H1 (cell line): ENCODE data around the gene SESN1. TPM values are rescaled to one million over a fixed set of nuclear protein-coding genes. Genes with fewer than 3 reads are reported as not detected.
A peak's percentile ranks its signal among the peaks of the same experiment; 100 is the strongest.

Source experiments
- CTCF ChIA-PET: fragments of 300-600 bp; sonication (Branson Sonifier 250); formaldehyde crosslinking; loops from one replicate; lab custom pipeline; 2021; ENCODE audit not compliant: partially characterized antibody; lab: Charles Lee
- POLR2A ChIA-PET: fragments of 300-600 bp; sonication (Branson Sonifier 250); formaldehyde crosslinking; loops from one replicate; lab custom pipeline; 2021; ENCODE audit warnings: inconsistent platforms; ENCODE audit not compliant: partially characterized antibody; lab: Charles Lee
- DNase-seq, 2 experiments: peaks; one replicate each; pipeline versions ENCODE4 v3.0.0 to v3.0.0-alpha.2; 2010 to 2022; ENCODE audit warnings: low spot score in 2 of 2, low read depth in 1 of 2, mixed read lengths in 1 of 2
- FAIRE-seq: peaks from 2 replicates; lab custom pipeline; 2011; peaks lifted over from hg19 to GRCh38; lab: Jason Lieb, UNC
- H2AFZ ChIP-seq: 2 replicates; pipeline ENCODE4 v1.8.1; 2012; ENCODE audit warnings: low read length, inconsistent platforms
- H2AK5ac ChIP-seq: 2 replicates; pipeline ENCODE4 v1.6.1; 2013; ENCODE audit warnings: low read depth, low read length
- H2BK120ac ChIP-seq: replicated peaks from 2 replicates; pipeline ENCODE3; 2013; ENCODE audit warnings: low read depth, low read length, inconsistent platforms
- H2BK12ac ChIP-seq: 2 replicates; pipeline ENCODE4 v1.6.1; 2013; ENCODE audit warnings: low read depth, low read length
- H2BK15ac ChIP-seq: 2 replicates; pipeline ENCODE4 v1.6.1; 2013; ENCODE audit warnings: low read length
- H2BK20ac ChIP-seq: 2 replicates; pipeline ENCODE4 v1.6.1; 2013; ENCODE audit warnings: low read length
- H2BK5ac ChIP-seq: 2 replicates; pipeline ENCODE4 v1.6.1; 2013; ENCODE audit warnings: low read depth, low read length
- H3K14ac ChIP-seq: 2 replicates; pipeline ENCODE4 v1.6.1; 2013; ENCODE audit warnings: inconsistent platforms; ENCODE audit not compliant: insufficient read length
- H3K18ac ChIP-seq: 2 replicates; pipeline ENCODE4 v1.6.1; 2013; ENCODE audit warnings: low read length; ENCODE audit errors: extremely low read depth
- H3K23ac ChIP-seq: 2 replicates; pipeline ENCODE4 v1.6.1; 2013; ENCODE audit warnings: inconsistent platforms; ENCODE audit not compliant: insufficient read length
- H3K23me2 ChIP-seq: 2 replicates; pipeline ENCODE4 v1.6.1; 2013; ENCODE audit warnings: low read depth, low read length
- H3K27ac ChIP-seq: 2 replicates; pipeline ENCODE4 v1.6.1; 2011; ENCODE audit warnings: low read depth, low read length, inconsistent platforms
- H3K27me3 ChIP-seq, 4 experiments: replicated peaks in 1 of 4; 1 replicate in 1 of 4; 2 replicates in 3 of 4; pipeline versions ENCODE4 v1.6.1 to v1.8.1; 2011 to 2013; ENCODE audit warnings: low read length in 3 of 4, mild to moderate bottlenecking in 3 of 4, inconsistent platforms in 2 of 4, mixed read lengths in 2 of 4, moderate library complexity in 1 of 4; ENCODE audit not compliant: control insufficient read depth in 3 of 4, insufficient read depth in 3 of 4; ENCODE audit errors: extremely low read depth in 1 of 4
- H3K36me3 ChIP-seq, 4 experiments: 2 replicates each; pipeline versions ENCODE4 v1.6.1 to v1.8.1; 2011 to 2013; ENCODE audit warnings: mild to moderate bottlenecking in 4 of 4, low read length in 3 of 4, moderate library complexity in 2 of 4, control low read depth in 1 of 4, inconsistent platforms in 1 of 4; ENCODE audit not compliant: insufficient read depth in 4 of 4, control insufficient read depth in 2 of 4
- H3K4ac ChIP-seq: replicated peaks from 2 replicates; pipeline ENCODE3; 2013; ENCODE audit warnings: low read length, low read depth, mixed read lengths, inconsistent platforms; ENCODE audit not compliant: insufficient read length
- H3K4me1 ChIP-seq, 4 experiments: replicated peaks in 1 of 4; 1 replicate in 1 of 4; 2 replicates in 3 of 4; pipeline versions ENCODE4 v1.6.1 to v1.8.1; 2011 to 2013; ENCODE audit warnings: low read length in 3 of 4, inconsistent platforms in 2 of 4, mixed read lengths in 1 of 4; ENCODE audit not compliant: insufficient read depth in 4 of 4, control insufficient read depth in 3 of 4
- H3K4me2 ChIP-seq, 2 experiments: 2 replicates each; pipeline versions ENCODE4 v1.6.1 to v1.8.1; 2011 to 2013; ENCODE audit warnings: low read depth in 2 of 2, low read length in 2 of 2, control low read depth in 1 of 2, inconsistent platforms in 1 of 2, mild to moderate bottlenecking in 1 of 2; ENCODE audit not compliant: insufficient read depth in 1 of 2
- H3K4me3 ChIP-seq, 4 experiments: fragments of 200-600, 300-600 bp in 1 of 4; sonication (generic), shearing (Covaris generic), sonication (Bioruptor Twin) in 1 of 4; 2 replicates each; pipeline versions ENCODE4 v1.5.1 to v1.8.1; 2011 to 2016; ENCODE audit warnings: low read length in 4 of 4, low read depth in 3 of 4, control low read depth in 2 of 4, inconsistent platforms in 2 of 4, mild to moderate bottlenecking in 2 of 4, mixed read lengths in 1 of 4, moderate library complexity in 1 of 4; ENCODE audit not compliant: insufficient read depth in 2 of 4; ENCODE audit errors: extremely low read depth in 1 of 4
- H3K56ac ChIP-seq: replicated peaks from 2 replicates; pipeline ENCODE3; 2013; ENCODE audit warnings: low read depth, mild to moderate bottlenecking, mixed read lengths, low read length, inconsistent platforms; ENCODE audit not compliant: insufficient read length
- H3K79me1 ChIP-seq: 2 replicates; pipeline ENCODE4 v1.6.1; 2013; ENCODE audit warnings: low read depth, low read length, control low read depth
- H3K79me2 ChIP-seq, 2 experiments: 2 replicates each; pipeline versions ENCODE4 v1.6.1 to v1.8.1; 2012 to 2013; ENCODE audit warnings: low read length in 2 of 2, mild to moderate bottlenecking in 2 of 2, inconsistent platforms in 1 of 2; ENCODE audit not compliant: insufficient read depth in 2 of 2, control insufficient read depth in 1 of 2
- H3K9ac ChIP-seq, 4 experiments: replicated peaks in 1 of 4; 1 replicate in 1 of 4; 2 replicates in 3 of 4; pipeline versions ENCODE4 v1.6.1 to v1.8.1; 2011 to 2013; ENCODE audit warnings: low read depth in 3 of 4, low read length in 3 of 4, control low read depth in 2 of 4, mild to moderate bottlenecking in 2 of 4, moderate library complexity in 2 of 4, inconsistent platforms in 1 of 4; ENCODE audit errors: extremely low read depth in 1 of 4
- H3K9me3 ChIP-seq, 2 experiments: 2 replicates each; pipeline versions ENCODE4 v1.6.1 to v1.8.1; 2012 to 2013; ENCODE audit warnings: mild to moderate bottlenecking in 2 of 2, moderate library complexity in 2 of 2, control low read depth in 1 of 2, inconsistent platforms in 1 of 2, low read depth in 1 of 2, low read length in 1 of 2, mixed read lengths in 1 of 2; ENCODE audit not compliant: insufficient read depth in 2 of 2
- H4K20me1 ChIP-seq, 2 experiments: replicated peaks in 1 of 2; 2 replicates each; pipeline versions ENCODE3 to v1.8.1; 2011 to 2013; ENCODE audit warnings: inconsistent platforms in 2 of 2, low read length in 2 of 2, mild to moderate bottlenecking in 1 of 2; ENCODE audit not compliant: insufficient read depth in 2 of 2, control insufficient read depth in 1 of 2
- H4K5ac ChIP-seq: 2 replicates; pipeline ENCODE4 v1.6.1; 2013; ENCODE audit warnings: low read length, low read depth, mixed read lengths, inconsistent platforms; ENCODE audit not compliant: insufficient read length
- H4K8ac ChIP-seq: 2 replicates; pipeline ENCODE4 v1.8.0; 2013; ENCODE audit warnings: mild to moderate bottlenecking, moderate library complexity, low read length, inconsistent platforms; ENCODE audit not compliant: insufficient read depth; ENCODE audit errors: extremely low read depth
- H4K91ac ChIP-seq: replicated peaks from 2 replicates; pipeline ENCODE3; 2013; ENCODE audit warnings: low read length, mixed read lengths, inconsistent platforms; ENCODE audit not compliant: insufficient read length
- CBX5 ChIP-seq: fragments of 300-800, 300-1000 bp; sonication (generic); IDR thresholded peaks from 2 replicates; pipeline ENCODE4 v1.7.1; 2016; ENCODE audit warnings: antibody characterized with exemption, low read length, low read depth
- CHD2 ChIP-seq: IDR thresholded peaks from 2 replicates; pipeline ENCODE4 v1.6.1; 2012; ENCODE audit warnings: low read length, improper control_type of control experiment
- EGR1 ChIP-seq: IDR thresholded peaks from 2 replicates; pipeline ENCODE4 v1.6.1; 2011; ENCODE audit warnings: low read depth, low read length, borderline replicate concordance
- FOSL1 ChIP-seq: IDR thresholded peaks from 2 replicates; pipeline ENCODE4 v1.6.1; 2011; ENCODE audit warnings: mild to moderate bottlenecking, low read depth, low read length, moderate library complexity; ENCODE audit not compliant: insufficient read depth
- HDAC2 ChIP-seq, 2 experiments: fragments of 300-600 bp in 1 of 2; sonication (generic) in 1 of 2; IDR thresholded peaks; 2 replicates each; pipeline ENCODE4 v1.6.1; 2011 to 2012; ENCODE audit warnings: low read depth in 2 of 2, low read length in 2 of 2, mild to moderate bottlenecking in 2 of 2, moderate library complexity in 2 of 2, borderline replicate concordance in 1 of 2, inconsistent platforms in 1 of 2
- JUND ChIP-seq: IDR thresholded peaks from 2 replicates; pipeline ENCODE4 v1.6.1; 2011; ENCODE audit warnings: mild to moderate bottlenecking, improper control_type of control experiment, low read length
- KDM1A ChIP-seq: fragments of 200-600, 300-600 bp; sonication (generic); IDR thresholded peaks from 2 replicates; pipeline ENCODE4 v1.7.1; 2016; ENCODE audit warnings: mild to moderate bottlenecking, low read length, borderline replicate concordance
- MAFK ChIP-seq: IDR thresholded peaks from 2 replicates; pipeline ENCODE4 v1.6.1; 2012; ENCODE audit warnings: low read depth, mild to moderate bottlenecking, improper control_type of control experiment, low read length
- PHF8 ChIP-seq: fragments of 200-600 bp; sonication (generic); conservative IDR thresholded peaks from 2 replicates; pipeline ENCODE4 v1.7.1; 2012; ENCODE audit warnings: low read depth, mild to moderate bottlenecking, inconsistent platforms, low read length, moderate library complexity
- SP1 ChIP-seq: IDR thresholded peaks from 2 replicates; pipeline ENCODE4 v1.6.1; 2011; ENCODE audit warnings: low read depth, low read length
- TBP ChIP-seq: IDR thresholded peaks from 2 replicates; pipeline ENCODE4 v1.6.1; 2011; ENCODE audit warnings: low read depth, low read length, improper control_type of control experiment
- TCF12 ChIP-seq: IDR thresholded peaks from 2 replicates; pipeline ENCODE4 v1.6.1; 2011; ENCODE audit warnings: low read depth, mild to moderate bottlenecking, low read length
- TEAD4 ChIP-seq: IDR thresholded peaks from 2 replicates; pipeline ENCODE4 v1.6.1; 2012; ENCODE audit warnings: low read depth, low read length, inconsistent platforms, mixed read lengths
- WGBS, 2 experiments: shearing (Covaris generic) in 1 of 2; methylation state at CpG; one replicate each; pipeline versions ENCODE4 v1.1.6 to v1.1.7; 2013 to 2015; ENCODE audit warnings: low lambda C conversion rate in 2 of 2, mixed read lengths in 2 of 2, inconsistent platforms in 1 of 2, low coverage in 1 of 2, missing lambda C conversion rate in 1 of 2; ENCODE audit not compliant: insufficient replicate concordance in 2 of 2, insufficient coverage in 1 of 2, insufficient read length in 1 of 2; ENCODE audit errors: extremely low coverage in 1 of 2, missing lambda C conversion rate in 1 of 2; 5-methylcytosine and 5-hydroxymethylcytosine counted together
- polyA plus RNA-seq, 7 experiments: library from polyadenylated mRNA; depleted of rRNA in 3 of 7; stranded (reverse) in 5 of 7; unstranded in 2 of 7; fragments of >200 nt in 5 of 7; fragments of 200-250 nt in 2 of 7; gene quantifications; 1 replicate in 5 of 7; 2 replicates in 1 of 7; 4 replicates in 1 of 7; pipeline versions ENCODE4 v1.2.1 to v1.2.3, GENCODE V29; 2011 to 2013; ENCODE audit warnings: missing spikeins in 2 of 7, mixed read lengths in 2 of 7
- total RNA-seq: library from RNA; stranded (reverse); fragmentation: NEBNext Ultra II Directional; extraction: Animal tissue kit (Norgen Biotek cat#: 25700); gene quantifications from 2 replicates; pipeline ENCODE4 v1.2.1, GENCODE V29; 2021

Gene SESN1
- total and polyA plus RNA-seq, 2 of the 8 experiments (the other 6 are each of a cell fraction or from before 2014, with no cell fraction given), result 12.8 to 15.6 TPM

DNA sequence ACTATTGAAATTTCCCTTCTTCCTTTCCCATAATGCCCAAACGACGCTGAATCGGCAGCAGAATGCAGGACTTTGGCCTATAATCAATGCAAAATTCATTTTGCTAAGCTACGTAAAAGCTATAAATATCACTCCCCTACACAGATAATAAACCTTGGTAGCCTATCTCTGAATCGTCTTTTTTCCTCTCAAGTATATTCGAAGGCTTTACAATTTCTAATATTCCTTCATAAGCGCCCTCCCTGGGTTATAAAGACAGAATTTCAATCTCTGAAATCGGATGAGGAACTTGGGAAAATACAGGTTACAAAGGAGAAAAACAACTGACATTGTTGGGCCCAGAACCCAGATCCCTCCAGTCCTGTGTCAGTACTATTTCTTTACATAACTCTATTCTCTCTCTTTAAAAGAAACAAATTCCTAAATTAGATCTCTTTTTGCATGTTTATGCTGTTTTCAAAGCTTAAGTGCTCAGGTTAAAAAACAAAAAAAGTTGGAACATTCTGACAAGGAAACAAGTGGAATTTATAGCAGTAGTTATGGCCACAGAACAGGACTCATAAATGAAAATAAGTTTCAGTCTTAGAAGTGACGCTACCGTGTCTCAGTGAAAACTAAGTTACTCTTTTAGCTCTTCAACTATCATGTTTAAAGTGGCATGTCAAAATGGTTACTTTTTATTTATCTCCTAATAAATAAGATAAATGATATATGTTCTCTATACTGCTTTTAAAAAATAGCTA, 84.5 kb downstream of the SESN1 start:
- Histone ChIP-seq H4K20me1 (no peaks in the 10 kb centered on the region), H3K4me1 (peaks cover 0 to 6% (median 0%) of the 10 kb centered on the region in 4 experiments; a peak in 3 of 7 replicates), H3K27ac (0 out of 2 replicates have a peak overlapping the region, but pooled peaks have one; percentile 43), H3K23ac (no peak overlapping the region), H3K56ac (no peak overlapping the region), H3K23me2 (peaks cover 9% of the 10 kb centered on the region), H2AK5ac (no peak overlapping the region), H4K5ac (no peak overlapping the region), H4K91ac (no peak overlapping the region), H3K18ac (no peak overlapping the region; the same call in 1 of the 2 replicates), H3K4ac (no peak overlapping the region), H3K9me3 (no peaks in the 10 kb centered on the region), H3K79me2 (peaks cover 0 to 27% of the 10 kb centered on the region in 2 experiments; a peak in 2 of 4 replicates), H3K36me3 (no peaks in the 10 kb centered on the region), H2BK15ac (no peak overlapping the region), H3K79me1 (no peaks in the 10 kb centered on the region), H2BK120ac (no peak overlapping the region), H3K27me3 (peaks cover 0 to 1% (median 0%) of the 10 kb centered on the region in 4 experiments; a peak in 1 of 7 replicates), H2AFZ (peak overlapping the region; percentile 98), H2BK5ac (no peak overlapping the region), H3K9ac (peak overlapping the region in 3 of 4 experiments; percentile 58 to 85 (median 65); a peak in 6 of 7 replicates), H3K14ac (no peak overlapping the region), H3K4me3 (peak overlapping the region; percentile 86 to 95 (median 90)), H3K4me2 (peak overlapping the region; percentile 85 to 95), H4K8ac (no peak overlapping the region), H2BK20ac (no peak overlapping the region), H2BK12ac (no peak overlapping the region)
- CTCF ChIA-PET, result interaction anchor here (0.8 to 1.2 kb wide), 3 partner anchors 20 to 61 kb away, joined by 3 to 4 read pairs (median 3); no protein-coding TSS in a partner anchor
- POLR2A ChIA-PET, result interaction anchor here (1.5 to 1.9 kb wide), 2 partner anchors 9 to 84 kb away, joined by 4 to 8 read pairs; partner anchors contain the start of gene SESN1
- FAIRE-seq (no peak), DNase-seq (no peak)
- 43% methylated on average over 10 of the region's 10 CpGs; no CpG with 5 or more reads in 1 of the 2 experiments for WGBS, 2 experiments
- TF ChIP-seq JUND (no peak), EGR1 (no peak), FOSL1 (no peak), PHF8 (no peak), TCF12 (no peak), CBX5 (no peak), TEAD4 (no peak), KDM1A (no peak), CHD2 (no peak), HDAC2 (IDR thresholded peaks at IDR 0.05; ENCODE audit: borderline replicate concordance in 1 of 2, low read depth in 2 of 2, low read length in 2 of 2) (no peak), SP1 (no peak), MAFK (no peak), TBP (no peak)
